PFSK-1 (cell line): ENCODE measurements around the gene SPTLC1.

ENCODE experiments used
- FOXP2 ChIP-seq: optimal IDR thresholded peaks from 2 replicates; pipeline ENCODE3; 2011; ENCODE audit warnings: borderline replicate concordance, control low read depth, inconsistent platforms; ENCODE audit not compliant: insufficient read depth; ENCODE audit errors: extremely low read length, extremely low read depth
- POLR2AphosphoS5 ChIP-seq: IDR thresholded peaks from 2 replicates; pipeline ENCODE4 v1.6.1; 2012; ENCODE audit warnings: low read depth, mild to moderate bottlenecking, control low read depth, low read length, moderate library complexity
- SIN3A ChIP-seq: IDR thresholded peaks from 2 replicates; pipeline ENCODE4 v1.6.1; 2012; ENCODE audit warnings: mild to moderate bottlenecking, low read length, moderate library complexity, borderline replicate concordance; ENCODE audit not compliant: insufficient read depth
- TAF1 ChIP-seq: IDR thresholded peaks from 2 replicates; pipeline ENCODE4 v1.6.1; 2012; ENCODE audit warnings: low read length, control low read depth, borderline replicate concordance; ENCODE audit not compliant: insufficient read depth
- TF ChIP-seq, protein P1 (sequence below), 2 experiments: IDR thresholded peaks; 2 replicates each; pipeline versions ENCODE4 v1.6.1 to v1.8.0; 2011 to 2012; ENCODE audit warnings: low read depth in 2 of 2, low read length in 2 of 2, control low read depth in 1 of 2, inconsistent platforms in 1 of 2, mild to moderate bottlenecking in 1 of 2, moderate library complexity in 1 of 2; ENCODE audit not compliant: insufficient read depth in 1 of 2

The SPTLC1 gene

DNA sequence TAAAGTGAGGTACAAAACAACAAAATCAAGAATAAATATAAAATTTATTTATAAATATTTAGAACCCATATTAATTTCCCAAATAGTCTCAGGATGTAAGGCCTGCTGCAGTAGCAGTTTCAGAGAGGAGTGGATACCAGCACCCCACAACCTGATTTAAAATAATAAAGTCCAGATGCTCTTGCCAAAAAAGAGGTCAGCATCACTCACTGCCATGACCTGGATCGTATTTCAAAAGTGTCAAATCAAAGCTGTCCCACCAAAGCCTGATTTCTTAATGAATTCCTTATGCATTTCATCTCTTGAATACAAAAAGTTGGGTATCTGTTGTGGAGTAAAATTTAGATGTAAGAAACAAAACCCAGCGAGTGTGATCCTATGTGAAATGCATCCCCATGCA lies 107.2 kb downstream of the SPTLC1 start:
- TF ChIP-seq, protein P1, sequence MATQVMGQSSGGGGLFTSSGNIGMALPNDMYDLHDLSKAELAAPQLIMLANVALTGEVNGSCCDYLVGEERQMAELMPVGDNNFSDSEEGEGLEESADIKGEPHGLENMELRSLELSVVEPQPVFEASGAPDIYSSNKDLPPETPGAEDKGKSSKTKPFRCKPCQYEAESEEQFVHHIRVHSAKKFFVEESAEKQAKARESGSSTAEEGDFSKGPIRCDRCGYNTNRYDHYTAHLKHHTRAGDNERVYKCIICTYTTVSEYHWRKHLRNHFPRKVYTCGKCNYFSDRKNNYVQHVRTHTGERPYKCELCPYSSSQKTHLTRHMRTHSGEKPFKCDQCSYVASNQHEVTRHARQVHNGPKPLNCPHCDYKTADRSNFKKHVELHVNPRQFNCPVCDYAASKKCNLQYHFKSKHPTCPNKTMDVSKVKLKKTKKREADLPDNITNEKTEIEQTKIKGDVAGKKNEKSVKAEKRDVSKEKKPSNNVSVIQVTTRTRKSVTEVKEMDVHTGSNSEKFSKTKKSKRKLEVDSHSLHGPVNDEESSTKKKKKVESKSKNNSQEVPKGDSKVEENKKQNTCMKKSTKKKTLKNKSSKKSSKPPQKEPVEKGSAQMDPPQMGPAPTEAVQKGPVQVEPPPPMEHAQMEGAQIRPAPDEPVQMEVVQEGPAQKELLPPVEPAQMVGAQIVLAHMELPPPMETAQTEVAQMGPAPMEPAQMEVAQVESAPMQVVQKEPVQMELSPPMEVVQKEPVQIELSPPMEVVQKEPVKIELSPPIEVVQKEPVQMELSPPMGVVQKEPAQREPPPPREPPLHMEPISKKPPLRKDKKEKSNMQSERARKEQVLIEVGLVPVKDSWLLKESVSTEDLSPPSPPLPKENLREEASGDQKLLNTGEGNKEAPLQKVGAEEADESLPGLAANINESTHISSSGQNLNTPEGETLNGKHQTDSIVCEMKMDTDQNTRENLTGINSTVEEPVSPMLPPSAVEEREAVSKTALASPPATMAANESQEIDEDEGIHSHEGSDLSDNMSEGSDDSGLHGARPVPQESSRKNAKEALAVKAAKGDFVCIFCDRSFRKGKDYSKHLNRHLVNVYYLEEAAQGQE (IDR thresholded peaks at IDR 0.05; ENCODE audit: insufficient read depth in 1 of 2, low read depth in 2 of 2, low read length in 2 of 2) = no peak
- TF ChIP-seq FOXP2 = no peak
- no peak for TF ChIP-seq POLR2AphosphoS5
- no peak for TF ChIP-seq SIN3A
- no peak for TF ChIP-seq TAF1

DNA sequence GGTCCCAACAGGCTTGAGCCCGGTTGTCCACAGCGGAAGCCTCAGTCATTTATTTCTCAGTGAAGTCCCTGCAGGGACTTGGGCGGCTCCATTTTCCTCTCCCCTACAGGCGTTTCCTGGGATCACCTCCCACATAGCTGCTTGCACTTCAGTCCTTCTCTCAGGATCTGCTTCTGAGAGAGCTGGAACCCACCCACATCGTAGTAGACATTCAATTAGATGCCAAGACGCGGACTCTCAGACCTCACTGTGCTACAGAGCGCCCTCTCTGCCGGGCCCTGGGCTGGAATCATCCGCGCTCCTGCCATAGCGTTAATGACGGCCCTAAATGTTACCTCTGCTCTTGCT lies 111.2 kb downstream of the SPTLC1 start:
- no peak for TF ChIP-seq TAF1
- TF ChIP-seq, protein P1 (IDR thresholded peaks at IDR 0.05; ENCODE audit: insufficient read depth in 1 of 2, low read depth in 2 of 2, low read length in 2 of 2) = no peak
- TF ChIP-seq FOXP2 = no peak
- TF ChIP-seq SIN3A = no peak
- TF ChIP-seq POLR2AphosphoS5 = no peak

DNA sequence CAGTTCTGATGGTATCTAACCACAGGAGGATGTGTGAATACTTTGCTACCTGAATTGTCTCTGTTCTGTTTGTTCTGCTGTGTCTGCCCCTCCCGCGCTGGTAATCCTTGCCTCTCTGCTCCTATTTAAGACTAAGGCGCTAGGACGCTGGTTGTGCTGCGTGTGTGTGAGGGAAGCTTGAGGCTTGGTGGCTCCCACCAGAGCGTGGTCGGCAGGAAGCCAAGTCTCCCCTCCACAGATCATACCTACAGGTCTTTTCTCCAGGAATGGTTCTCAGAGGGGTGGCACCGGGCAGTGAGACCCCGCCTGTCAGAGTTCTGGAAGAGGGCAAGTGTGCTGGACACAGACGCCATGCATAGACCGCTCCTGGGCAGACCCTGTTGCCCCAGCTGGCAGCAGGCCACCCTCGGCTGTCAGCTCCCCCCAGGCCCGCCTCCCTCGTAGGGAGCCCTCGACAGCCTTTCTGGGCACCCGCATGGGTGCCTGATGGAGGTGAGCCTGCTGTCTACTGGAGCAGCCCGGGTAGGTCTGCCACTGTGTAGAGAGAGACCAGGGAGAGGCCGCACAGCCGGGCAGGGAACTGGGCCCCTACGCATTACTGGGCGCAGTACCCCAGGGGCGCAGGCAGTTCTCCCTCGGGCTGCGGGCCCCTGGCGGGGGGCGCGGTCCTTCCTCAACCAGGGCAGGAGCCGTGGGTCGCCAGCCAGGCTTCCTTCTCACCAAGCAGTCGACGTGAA lies 111.7 kb downstream of the SPTLC1 start:
- TF ChIP-seq SIN3A = no peak
- TF ChIP-seq, protein P1 (IDR thresholded peaks at IDR 0.05; ENCODE audit: insufficient read depth in 1 of 2, low read depth in 2 of 2, low read length in 2 of 2) = no peak
- no peak for TF ChIP-seq TAF1

DNA sequence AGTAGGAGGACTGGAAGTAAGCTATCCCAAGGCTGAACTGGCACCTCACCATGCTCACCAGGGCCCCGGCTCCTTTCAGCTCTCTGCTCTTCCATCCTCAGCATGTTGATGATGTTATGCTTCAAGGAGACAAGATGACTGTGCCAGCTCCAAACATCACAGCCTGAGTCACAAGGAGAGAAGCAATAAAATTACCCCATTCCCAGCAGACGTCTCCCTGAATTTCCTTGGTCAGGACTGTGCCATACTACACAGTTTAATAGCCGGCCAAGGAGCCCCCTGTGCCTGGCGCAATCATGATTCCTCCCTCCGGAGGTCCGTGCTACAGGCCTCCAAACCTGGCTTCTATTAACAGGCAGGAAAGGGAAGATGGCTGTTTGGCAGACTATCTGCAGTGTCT lies 114.0 kb downstream of the SPTLC1 start:
- TF ChIP-seq SIN3A (no peak), TAF1 (no peak), FOXP2 (no peak), POLR2AphosphoS5 (no peak)
- TF ChIP-seq, protein P1 (IDR thresholded peaks at IDR 0.05; ENCODE audit: insufficient read depth in 1 of 2, low read depth in 2 of 2, low read length in 2 of 2) = no peak
